GM19099 (cell line): ENCODE data around the gene PGLYRP4.

Experiments used
- POLR2A ChIP-seq: IDR thresholded peaks from 3 replicates; pipeline ENCODE4 v1.6.1; 2011; ENCODE audit warnings: low read depth; ENCODE audit not compliant: insufficient read length; ENCODE audit errors: extremely low read depth

The PGLYRP4 gene

GRCh38 chr1:153293480-153293775 is 55.2 kb downstream of the PGLYRP4 start:
- TF ChIP-seq POLR2A = no peak

GRCh38 chr1:153292740-153293479 is 55.7 kb downstream of the PGLYRP4 start:
- no peak for TF ChIP-seq POLR2A

GRCh38 chr1:153292185-153292584 is 56.5 kb downstream of the PGLYRP4 start:
- TF ChIP-seq POLR2A = no peak

GRCh38 chr1:153291514-153291913 is 57.1 kb downstream of the PGLYRP4 start:
- no peak for TF ChIP-seq POLR2A

GRCh38 chr1:153288634-153289275 is 59.9 kb downstream of the PGLYRP4 start:
- TF ChIP-seq POLR2A = no peak
